Keratinocyte (primary cell): ENCODE results near the gene RYR2. TPM values are rescaled to one million over a fixed set of nuclear protein-coding genes. Genes with fewer than 3 reads are reported as not detected.

Experiments
- DNase-seq: peaks from one replicate; pipeline ENCODE4 v3.0.0-alpha.2; 2011; ENCODE audit warnings: low read depth, missing footprints, low spot score
- FAIRE-seq: peaks from 2 replicates; lab custom pipeline; 2011; peaks lifted over from hg19 to GRCh38; lab: Jason Lieb, UNC
- H2AFZ ChIP-seq: 2 replicates; pipeline ENCODE4 v1.6.0; 2012; ENCODE audit warnings: low read length, control low read depth, inconsistent platforms; ENCODE audit not compliant: control insufficient read depth
- H3K27ac ChIP-seq: 2 replicates; pipeline ENCODE4 v1.5.1; 2011; ENCODE audit warnings: low read length; ENCODE audit not compliant: control insufficient read depth, insufficient read depth
- H3K27me3 ChIP-seq: 3 replicates; pipeline ENCODE4 v1.6.0; 2011; ENCODE audit warnings: low read length; ENCODE audit not compliant: control insufficient read depth, insufficient read depth; ENCODE audit errors: extremely low read depth
- H3K36me3 ChIP-seq, 2 experiments: 2 replicates in 1 of 2; 3 replicates in 1 of 2; pipeline ENCODE4 v1.5.1; 2011; ENCODE audit warnings: low read length in 2 of 2, mild to moderate bottlenecking in 1 of 2; ENCODE audit not compliant: control insufficient read depth in 2 of 2, insufficient read depth in 2 of 2; ENCODE audit errors: extremely low read depth in 1 of 2
- H3K4me1 ChIP-seq: 3 replicates; pipeline ENCODE4 v1.5.1; 2011; ENCODE audit warnings: low read length; ENCODE audit not compliant: control insufficient read depth, insufficient read depth; ENCODE audit errors: extremely low read depth
- H3K4me2 ChIP-seq: 3 replicates; pipeline ENCODE4 v1.6.0; 2011; ENCODE audit warnings: low read depth, low read length; ENCODE audit not compliant: control insufficient read depth, insufficient read depth; ENCODE audit errors: extremely low read depth
- H3K4me3 ChIP-seq, 3 experiments: fragments of 200-600 bp in 1 of 3; sonication (generic) in 1 of 3; 2 replicates in 2 of 3; 3 replicates in 1 of 3; pipeline ENCODE4 v1.5.1; 2011 to 2016; ENCODE audit warnings: low read length in 3 of 3, mild to moderate bottlenecking in 3 of 3, control low read depth in 2 of 3, inconsistent platforms in 1 of 3, low read depth in 1 of 3, mixed read lengths in 1 of 3, mixed run types in 1 of 3, moderate library complexity in 1 of 3; ENCODE audit not compliant: control insufficient read depth in 2 of 3, insufficient read depth in 2 of 3; ENCODE audit errors: extremely low read depth in 1 of 3
- H3K79me2 ChIP-seq: 2 replicates; pipeline ENCODE4 v1.6.0; 2012; ENCODE audit warnings: low read length; ENCODE audit not compliant: control insufficient read depth, insufficient read depth
- H3K9ac ChIP-seq: 3 replicates; pipeline ENCODE4 v1.6.0; 2011; ENCODE audit warnings: low read length; ENCODE audit not compliant: control insufficient read depth, insufficient read depth; ENCODE audit errors: extremely low read depth
- H3K9me1 ChIP-seq: 3 replicates; pipeline ENCODE4 v1.6.0; 2011; ENCODE audit warnings: low read length; ENCODE audit not compliant: control insufficient read depth, insufficient read depth; ENCODE audit errors: extremely low read depth
- H3K9me3 ChIP-seq: 2 replicates; pipeline ENCODE4 v1.5.1; 2012; ENCODE audit warnings: low read depth, low read length; ENCODE audit not compliant: control insufficient read depth
- H4K20me1 ChIP-seq: 3 replicates; pipeline ENCODE4 v1.6.0; 2011; ENCODE audit warnings: low read length; ENCODE audit not compliant: control insufficient read depth, insufficient read depth; ENCODE audit errors: extremely low read depth
- CTCF ChIP-seq, 3 experiments: IDR thresholded peaks in 1 of 3; conservative IDR thresholded peaks in 1 of 3; optimal IDR thresholded peaks in 1 of 3; 2 replicates in 2 of 3; 3 replicates in 1 of 3; pipeline versions ENCODE3 to v1.5.1; 2011; ENCODE audit warnings: low read length in 3 of 3, mild to moderate bottlenecking in 3 of 3, moderate library complexity in 2 of 3, control low read depth in 1 of 3, inconsistent platforms in 1 of 3; ENCODE audit not compliant: insufficient read depth in 2 of 3; ENCODE audit errors: extremely low read depth in 1 of 3
- EZH2 ChIP-seq: IDR thresholded peaks from one replicate; pipeline ENCODE4 v1.6.1; 2012; ENCODE audit warnings: inconsistent platforms, mild to moderate bottlenecking, low read length, moderate library complexity
- dilution Hi-C: fragments of 300-500 bp; cut with MboI; formaldehyde crosslinking; loops from one replicate; pipeline ENCODE4 v1.7.0; 2020; ENCODE audit warnings: low sequenced_read_pairs; ENCODE audit not compliant: extremely low pct_ligation_motif_present
- polyA plus RNA-seq, 5 experiments: library from polyadenylated mRNA; depleted of rRNA in 3 of 5; stranded (reverse) in 3 of 5; stranded (forward) in 1 of 5; unstranded in 1 of 5; fragments of >200 nt; gene quantifications; 1 replicate in 1 of 5; 2 replicates in 3 of 5; 3 replicates in 1 of 5; pipeline versions ENCODE4 v1.2.1 to v1.2.3, GENCODE V29; 2011 to 2012; ENCODE audit warnings: missing spikeins in 2 of 5, low read depth in 1 of 5, low replicate concordance in 1 of 5

Gene RYR2
- polyA plus RNA-seq, 1 donor (not counting 4 experiments of a cell fraction or from before 2014, with no cell fraction given): 0.05 TPM

- Histone ChIP-seq H3K79me2 (no peaks in the 10 kb centered on the region), H4K20me1 (no peaks in the 10 kb centered on the region), H3K9me3 (no peaks in the 10 kb centered on the region), H3K4me3 (no peak overlapping the region), H3K27ac (no peak overlapping the region), H3K36me3 (no peaks in the 10 kb centered on the region), H3K27me3 (no peaks in the 10 kb centered on the region), H3K4me2 (no peak overlapping the region), H3K9me1 (no peaks in the 10 kb centered on the region), H3K4me1 (no peaks in the 10 kb centered on the region), H2AFZ (no peak overlapping the region), H3K9ac (no peak overlapping the region)
- FAIRE-seq (no peak), DNase-seq (no peak)
- TF ChIP-seq EZH2 (no peak), CTCF (optimal IDR thresholded peaks at IDR 0.05 in 1 of 3, IDR thresholded peaks at IDR 0.05 in 1 of 3, conservative IDR thresholded peaks at IDR 0.05 in 1 of 3; ENCODE audit: extremely low read depth in 1 of 3, insufficient read depth in 2 of 3, low read length in 3 of 3) (no peak)
- dilution Hi-C loops: no loop called here
Measured at GRCh38 chr1:237152506-237153335, 110.7 kb downstream of the RYR2 start.

DNA sequence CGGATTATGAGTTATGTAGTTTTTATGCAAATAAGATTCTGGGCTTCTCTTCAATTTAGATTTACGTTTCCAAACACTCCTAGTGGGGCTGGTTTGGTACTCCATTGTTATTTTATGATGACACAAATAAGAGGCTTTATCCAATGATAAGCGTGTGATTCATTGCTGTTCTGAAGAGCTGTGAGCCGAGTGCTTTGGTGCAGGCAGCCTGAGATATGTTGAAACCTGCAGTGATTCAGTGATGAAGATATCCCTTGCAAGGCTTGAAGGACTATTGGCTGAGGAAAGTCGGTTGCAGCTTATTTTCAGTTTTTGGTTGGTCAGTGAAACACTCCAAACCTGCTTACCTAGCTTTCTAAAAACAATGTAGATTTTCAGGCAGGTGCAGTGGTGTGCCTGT, 112.2 kb downstream of the RYR2 start:
- DNase-seq: no peak
- no peaks in the 10 kb centered on the region for H3K79me2 ChIP-seq
- H4K20me1 ChIP-seq: no peaks in the 10 kb centered on the region
- no peak overlapping the region for H3K4me2 ChIP-seq
- TF ChIP-seq EZH2: no peak
- TF ChIP-seq CTCF (optimal IDR thresholded peaks at IDR 0.05 in 1 of 3, IDR thresholded peaks at IDR 0.05 in 1 of 3, conservative IDR thresholded peaks at IDR 0.05 in 1 of 3; ENCODE audit: extremely low read depth in 1 of 3, insufficient read depth in 2 of 3, low read length in 3 of 3): no peak
- no peak overlapping the region for H3K9ac ChIP-seq
- H3K9me1 ChIP-seq: no peaks in the 10 kb centered on the region
- no peaks in the 10 kb centered on the region for H3K4me1 ChIP-seq
- H3K4me3 ChIP-seq: no peak overlapping the region
- no peaks in the 10 kb centered on the region for H3K27me3 ChIP-seq
- no peak for FAIRE-seq
- H3K36me3 ChIP-seq: no peaks in the 10 kb centered on the region
- dilution Hi-C loops: no loop called here
- no peak overlapping the region for H2AFZ ChIP-seq
- no peaks in the 10 kb centered on the region for H3K9me3 ChIP-seq
- no peak overlapping the region for H3K27ac ChIP-seq
